Activated CD4-positive, alpha-beta T cell treated with anti-CD3 and anti-CD28 coated beads for 4 hours (primary cell): Measurements from ENCODE around the gene SMYD3.
"Not testable (repeated sequence)": the region's sequence is repeated elsewhere in the genome, so short reads cannot be mapped to it uniquely, and the experiment has no call there.

Experiments
- DNase-seq, 2 donors: peaks; one replicate each; pipeline ENCODE4 v3.0.0-alpha.2; 2020

Gene SMYD3

GRCh38 chr1:245969283-245969682 lies 537.8 kb downstream of the SMYD3 start:
- DNase-seq = no peak

- DNase-seq = no peak
Observed at GRCh38 chr1:245968775-245969174, 538.3 kb downstream of the SMYD3 start.

- DNase-seq = no peak
Observed at GRCh38 chr1:245965398-245965797, 541.7 kb downstream of the SMYD3 start.

GRCh38 chr1:245963649-245964048 lies 543.4 kb downstream of the SMYD3 start:
- no peak for DNase-seq

- DNase-seq = no peak
Observed at GRCh38 chr1:245962453-245962852, 544.6 kb downstream of the SMYD3 start.

- DNase-seq = no peak
Observed at GRCh38 chr1:245961137-245961540, 545.9 kb downstream of the SMYD3 start.

GRCh38 chr1:245960171-245960570 lies 546.9 kb downstream of the SMYD3 start:
- no peak for DNase-seq

GRCh38 chr1:245958016-245958415 lies 549.1 kb downstream of the SMYD3 start:
- DNase-seq = no peak

GRCh38 chr1:245957427-245957826 lies 549.7 kb downstream of the SMYD3 start:
- DNase-seq = no peak

GRCh38 chr1:245956225-245956624 lies 550.9 kb downstream of the SMYD3 start:
- peak; percentile 26 to 28 for DNase-seq

GRCh38 chr1:245953876-245954660 lies 553.0 kb downstream of the SMYD3 start:
- no peak for DNase-seq

GRCh38 chr1:245952383-245953026 lies 554.6 kb downstream of the SMYD3 start:
- no peak for DNase-seq

GRCh38 chr1:245948786-245949185 lies 558.3 kb downstream of the SMYD3 start:
- no peak for DNase-seq

GRCh38 chr1:245946905-245947304 lies 560.2 kb downstream of the SMYD3 start:
- no peak for DNase-seq

GRCh38 chr1:245945136-245945535 lies 561.9 kb downstream of the SMYD3 start:
- not testable (repeated sequence) for DNase-seq

- DNase-seq = no peak
Observed at GRCh38 chr1:245942856-245943255, 564.2 kb downstream of the SMYD3 start.

- not testable (repeated sequence) for DNase-seq
Observed at GRCh38 chr1:245941771-245942170, 565.3 kb downstream of the SMYD3 start.

- DNase-seq = no peak
Observed at GRCh38 chr1:245939756-245940345, 567.2 kb downstream of the SMYD3 start.

- DNase-seq = no peak
Observed at GRCh38 chr1:245938046-245938435, 569.0 kb downstream of the SMYD3 start.

- no peak for DNase-seq
Observed at GRCh38 chr1:245937316-245938045, 569.6 kb downstream of the SMYD3 start.

GRCh38 chr1:245934409-245934808 lies 572.7 kb downstream of the SMYD3 start:
- no peak for DNase-seq

- DNase-seq = no peak
Observed at GRCh38 chr1:245933431-245934045, 573.5 kb downstream of the SMYD3 start.
